Effector memory CD8-positive, alpha-beta T cell (primary cell): Measurements from ENCODE around the gene CMAS.

ENCODE experiments used
- ATAC-seq: fragments of 150-1000 bp; cut with Tn5 transposase; replicated peaks from 2 replicates; pipeline ENCODE4 v1.10.0; 2021; ENCODE audit warnings: mild to moderate bottlenecking, moderate library complexity
- DNase-seq, 3 experiments: peaks; one replicate each; pipeline ENCODE4 v3.0.0; 2021
- H3K27ac Mint-ChIP-seq, 2 donors: one replicate each; pipeline ENCODE4 v1.8.0; 2022; ENCODE audit warnings: mild to moderate bottlenecking in 2 of 2, mixed read lengths in 2 of 2, moderate library complexity in 2 of 2
- H3K27me3 Mint-ChIP-seq, 2 donors: one replicate each; pipeline ENCODE4 v1.8.0; 2022; ENCODE audit warnings: mixed read lengths in 2 of 2
- H3K36me3 Mint-ChIP-seq: one replicate; pipeline ENCODE4 v1.8.0; 2022; ENCODE audit warnings: mild to moderate bottlenecking, moderate library complexity, mixed read lengths; ENCODE audit not compliant: insufficient read depth
- H3K4me1 Mint-ChIP-seq, 2 donors: one replicate each; pipeline ENCODE4 v1.8.0; 2022; ENCODE audit warnings: low read depth in 2 of 2, mixed read lengths in 2 of 2
- H3K4me3 Mint-ChIP-seq, 2 donors: one replicate each; pipeline ENCODE4 v1.8.0; 2022; ENCODE audit warnings: mild to moderate bottlenecking in 2 of 2, mixed read lengths in 2 of 2, moderate library complexity in 2 of 2
- H3K9me3 Mint-ChIP-seq, 2 donors: one replicate each; pipeline ENCODE4 v1.8.0; 2022; ENCODE audit warnings: mixed read lengths in 2 of 2

CMAS gene

GRCh38 chr12:22101749-22102243 is 55.8 kb downstream of the CMAS start:
- Mint-ChIP-seq H3K4me3 (no peak overlapping the region), H3K4me1 (peaks cover 0 to 4% of the 10 kb centered on the region in 2 donors), H3K36me3 (no peaks in the 10 kb centered on the region), H3K9me3 (no peaks in the 10 kb centered on the region), H3K27me3 (peaks cover 0 to 35% of the 10 kb centered on the region in 2 donors), H3K27ac (no peak overlapping the region)
- ATAC-seq, result no peak
- no peak for DNase-seq

DNA sequence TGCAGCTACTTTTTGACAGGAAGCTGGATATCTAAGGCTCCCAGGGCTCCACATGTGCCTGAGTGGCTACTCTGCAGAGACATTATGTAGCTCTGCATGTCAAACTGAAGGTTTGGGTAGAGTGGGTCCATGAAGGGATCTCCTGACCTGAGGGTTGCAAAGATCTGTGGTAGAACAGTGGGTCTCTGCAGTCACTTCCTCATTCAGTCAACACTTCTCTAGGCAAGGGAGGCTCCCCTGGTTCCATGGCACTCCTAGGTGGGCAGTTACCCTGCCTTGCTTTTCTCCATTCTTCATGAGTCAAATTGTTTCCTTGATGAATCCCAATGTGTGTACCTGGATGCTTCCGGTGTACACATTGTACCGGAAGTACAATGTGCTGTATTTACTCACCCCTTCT is 57.4 kb downstream of the CMAS start:
- peaks cover 0 to 25% of the 10 kb centered on the region in 2 donors for H3K27me3 Mint-ChIP-seq
- H3K4me1 Mint-ChIP-seq, result peaks cover 0 to 4% of the 10 kb centered on the region in 2 donors
- no peak overlapping the region for H3K4me3 Mint-ChIP-seq
- no peaks in the 10 kb centered on the region for H3K9me3 Mint-ChIP-seq
- no peak overlapping the region for H3K27ac Mint-ChIP-seq
- H3K36me3 Mint-ChIP-seq, result no peaks in the 10 kb centered on the region
- DNase-seq (no peak), ATAC-seq (no peak)

DNA sequence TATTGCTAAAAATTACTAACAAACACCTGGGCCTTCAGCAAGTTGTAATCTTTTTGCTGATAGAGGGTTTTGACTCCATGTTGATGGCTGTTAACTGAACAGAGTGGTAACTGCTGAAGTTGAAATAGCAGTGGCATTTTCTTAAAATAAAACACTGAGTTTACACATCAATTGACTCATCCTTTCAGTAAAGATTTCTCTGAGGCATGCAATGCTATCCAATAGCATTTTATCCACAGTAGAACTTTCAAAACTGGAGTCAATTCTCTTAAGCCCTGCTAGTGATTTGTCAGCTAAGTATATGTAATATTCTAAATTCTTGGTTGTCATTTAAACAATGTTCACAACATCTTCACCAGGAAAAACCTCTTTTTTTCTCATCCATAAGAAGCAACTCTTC is 59.5 kb downstream of the CMAS start:
- H3K27me3 Mint-ChIP-seq, result peaks cover 0 to 15% of the 10 kb centered on the region in 2 donors
- H3K27ac Mint-ChIP-seq, result no peak overlapping the region
- no peak overlapping the region for H3K4me3 Mint-ChIP-seq
- no peak for ATAC-seq
- H3K36me3 Mint-ChIP-seq, result no peaks in the 10 kb centered on the region
- H3K4me1 Mint-ChIP-seq, result peaks cover 4% of the 10 kb centered on the region in 2 donors
- DNase-seq, result no peak
- H3K9me3 Mint-ChIP-seq, result no peaks in the 10 kb centered on the region

DNA sequence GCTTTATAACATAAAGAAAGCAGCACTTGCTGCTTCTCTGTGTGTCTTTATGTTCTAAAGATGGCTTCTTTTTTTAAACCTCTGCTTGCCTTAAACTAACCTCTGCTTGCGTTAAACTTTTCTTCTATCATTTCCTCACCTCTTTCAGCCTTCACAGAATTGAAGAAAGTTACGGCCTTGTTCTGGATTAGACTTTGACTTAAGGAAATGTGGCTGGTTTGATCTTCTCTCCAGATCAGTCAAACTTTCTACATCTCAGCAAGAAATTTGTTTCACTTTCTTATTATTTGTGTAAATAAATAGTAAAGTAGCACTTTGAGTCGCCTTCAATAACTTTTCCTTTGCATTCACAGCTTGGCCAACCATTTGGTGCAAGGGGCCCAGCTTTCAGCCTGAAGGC is 64.2 kb downstream of the CMAS start:
- no peaks in the 10 kb centered on the region for H3K9me3 Mint-ChIP-seq
- no peaks in the 10 kb centered on the region for H3K36me3 Mint-ChIP-seq
- ATAC-seq, result no peak
- H3K27ac Mint-ChIP-seq, result peak overlapping the region in 1 of 2 donors; percentile 35
- DNase-seq, result no peak
- peaks cover 0 to 4% of the 10 kb centered on the region in 2 donors for H3K4me1 Mint-ChIP-seq
- H3K4me3 Mint-ChIP-seq, result no peak overlapping the region
- peaks cover 6% of the 10 kb centered on the region in 2 donors for H3K27me3 Mint-ChIP-seq
